NOMO-1 treated with dmso at 0.1 percent for 144 hours (cell line): Measurements from ENCODE around the gene NSF.
A peak's percentile ranks its signal among the peaks of the same experiment; 100 is the strongest.
"Not testable (repeated sequence)": the region's sequence is repeated elsewhere in the genome, so short reads cannot be mapped to it uniquely, and the experiment has no call there.

ENCODE experiments used
- DNase-seq: peaks from one replicate; lab custom pipeline; 2025; ENCODE audit not compliant: unreplicated experiment; lab: John Stamatoyannopoulos, UW

Gene NSF

DNA sequence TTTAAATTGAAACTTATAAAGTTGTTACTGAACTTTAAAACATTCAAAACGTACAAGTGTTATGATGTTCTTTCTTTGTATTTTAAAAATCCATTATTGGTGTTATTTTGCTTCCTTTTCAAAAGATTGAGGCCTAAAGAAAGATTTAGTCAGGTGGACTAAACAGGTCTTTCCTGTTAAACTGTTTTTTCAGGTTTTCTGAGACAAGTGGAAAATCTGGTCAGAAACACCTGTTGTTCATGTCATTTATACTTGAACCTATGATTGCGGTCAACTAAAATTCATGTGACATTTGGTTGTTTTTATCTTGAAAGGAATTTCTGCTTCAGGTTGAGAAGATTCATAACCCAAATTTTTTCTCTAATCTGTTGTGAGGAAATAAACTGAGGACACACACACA is 108.5 kb downstream of the NSF start:
- DNase-seq: not testable (repeated sequence)

DNA sequence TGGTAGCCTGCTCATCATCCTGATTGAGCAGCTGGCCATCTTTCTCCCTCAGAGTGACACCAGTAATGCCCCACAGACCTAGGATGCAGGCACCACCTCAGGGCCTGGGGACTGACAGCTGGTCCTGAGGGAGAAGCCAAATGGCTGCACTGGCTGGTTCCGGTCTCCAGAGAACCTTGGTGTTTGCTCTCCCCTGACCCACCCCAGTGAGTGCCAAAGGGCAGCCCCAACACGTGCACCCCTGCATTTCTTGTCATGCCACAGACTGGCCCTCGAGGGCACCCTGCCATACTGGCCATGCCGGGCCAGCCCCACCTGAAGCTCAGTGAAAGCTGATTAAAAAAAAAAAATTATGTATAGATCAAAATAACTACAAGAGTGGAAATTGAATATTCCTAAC is 127.5 kb downstream of the NSF start:
- no peak for DNase-seq

DNA sequence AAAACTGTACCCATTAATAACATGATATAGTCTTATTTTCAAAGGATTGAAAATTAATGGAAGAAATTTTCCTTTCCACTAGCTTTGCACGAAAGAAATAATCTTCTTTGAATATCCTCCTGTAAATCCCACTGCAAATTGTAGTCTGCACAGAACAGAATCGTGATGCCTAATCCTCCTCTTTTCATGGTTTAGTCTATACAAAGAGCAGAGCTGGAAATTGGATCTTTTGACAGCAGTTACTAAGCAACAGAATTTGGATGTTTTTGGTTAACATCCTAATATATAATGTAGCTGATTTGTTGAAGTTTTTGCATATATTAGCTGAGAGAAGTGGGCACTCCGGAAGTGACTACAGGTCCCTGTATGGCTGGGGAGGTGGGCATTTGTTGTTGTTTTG is 129.4 kb downstream of the NSF start:
- DNase-seq: no peak

DNA sequence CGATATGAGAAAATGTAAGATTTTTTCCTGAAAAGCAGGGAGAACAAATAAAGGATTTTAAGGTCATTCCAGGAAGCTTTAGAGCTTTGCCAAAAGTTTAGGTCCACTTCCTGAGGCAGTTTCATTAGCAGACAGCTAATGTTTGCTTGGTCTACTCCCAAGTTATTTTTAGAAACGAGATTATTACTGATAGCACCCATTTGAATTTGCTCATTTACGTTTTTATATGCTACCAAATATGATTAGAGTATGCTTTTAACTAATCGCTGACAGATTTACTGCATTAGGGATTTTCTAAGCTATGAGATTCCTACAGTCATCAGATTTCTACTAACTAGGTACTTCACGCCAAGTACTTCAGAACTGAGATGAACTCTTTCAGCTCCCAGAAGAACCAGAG is 129.9 kb downstream of the NSF start:
- DNase-seq: no peak

DNA sequence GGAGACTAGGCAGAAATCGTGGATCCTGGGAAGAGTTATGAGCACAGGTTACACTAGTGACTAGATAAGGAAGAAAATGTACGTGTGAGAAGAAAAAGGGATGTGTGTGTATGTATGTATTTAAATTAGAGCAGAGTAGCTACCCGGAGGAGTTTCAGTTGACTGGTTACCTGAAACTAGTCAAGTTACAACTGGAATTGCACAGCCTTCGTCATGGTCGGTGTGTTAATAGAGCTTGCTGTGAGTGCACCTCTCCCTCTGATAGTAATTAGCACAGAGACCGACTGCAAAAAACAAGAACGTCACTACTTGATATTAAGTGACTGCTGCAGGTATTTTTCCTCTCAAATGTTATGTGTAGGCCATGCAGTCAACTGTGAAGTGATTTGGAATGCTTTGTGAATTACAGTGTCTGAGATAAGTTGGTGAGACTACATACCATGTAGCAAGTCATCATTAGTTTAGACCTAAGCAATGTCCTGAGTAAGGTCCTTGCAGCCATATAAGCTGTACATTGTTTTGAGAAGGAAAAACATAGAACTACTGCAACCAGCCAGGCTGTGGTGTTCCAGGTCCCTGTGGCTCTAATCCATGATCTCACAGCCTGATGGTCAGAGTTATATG is 132.3 kb downstream of the NSF start:
- no peak for DNase-seq

DNA sequence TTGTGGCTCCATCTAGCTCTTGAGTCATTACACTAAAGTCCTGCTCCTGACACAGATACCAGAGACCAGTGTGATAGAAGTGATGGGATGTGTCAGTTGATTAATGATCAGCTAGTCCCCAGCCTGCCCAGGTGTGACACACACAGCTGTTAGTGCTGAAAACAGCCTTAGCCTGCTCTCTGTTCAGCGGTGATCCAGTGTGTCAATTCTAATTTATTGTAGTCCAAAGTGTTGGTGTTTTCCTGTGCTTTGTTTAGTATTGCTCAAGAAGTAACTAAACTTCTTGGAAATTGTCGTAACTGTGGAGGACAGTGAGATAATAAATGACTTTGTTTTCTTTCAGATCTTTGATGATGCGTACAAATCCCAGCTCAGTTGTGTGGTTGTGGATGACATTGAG is 135.7 kb downstream of the NSF start:
- no peak for DNase-seq

DNA sequence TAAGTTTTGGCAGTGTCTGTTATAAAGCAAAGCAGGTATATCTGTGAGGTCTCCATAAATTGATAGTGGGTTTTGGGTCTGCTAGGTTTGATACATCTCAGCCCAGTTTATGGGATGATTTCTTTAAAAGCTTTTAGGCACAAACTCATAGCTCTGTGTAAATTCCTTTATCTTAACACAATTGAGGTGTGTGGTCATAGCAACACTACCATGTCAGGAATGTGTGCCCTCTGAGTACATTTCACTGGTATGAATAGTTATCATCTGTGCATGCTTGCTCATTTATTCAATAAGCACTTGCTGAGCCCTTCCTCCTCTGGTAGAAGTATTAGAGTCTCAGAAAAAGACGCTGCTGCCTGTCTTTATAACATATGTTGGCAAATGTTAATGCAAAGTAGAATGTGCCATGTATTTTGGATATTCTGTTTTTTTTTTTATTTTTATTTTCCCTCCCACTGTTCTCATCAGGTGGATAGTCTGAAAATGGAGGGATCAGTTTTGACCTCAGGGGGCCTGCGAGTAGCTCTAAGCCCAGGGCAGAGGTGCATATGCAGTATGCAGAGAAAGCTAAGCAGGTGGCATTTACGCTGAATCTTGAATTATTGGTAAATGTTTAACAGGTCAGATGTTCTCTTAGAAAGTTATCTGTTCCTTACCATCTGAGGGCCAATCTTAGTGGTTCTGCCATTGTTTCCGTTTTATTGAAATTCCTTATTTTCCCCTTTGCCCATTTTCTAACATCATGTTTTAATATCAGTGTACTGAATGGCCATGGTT is 137.3 kb downstream of the NSF start:
- DNase-seq: no peak

DNA sequence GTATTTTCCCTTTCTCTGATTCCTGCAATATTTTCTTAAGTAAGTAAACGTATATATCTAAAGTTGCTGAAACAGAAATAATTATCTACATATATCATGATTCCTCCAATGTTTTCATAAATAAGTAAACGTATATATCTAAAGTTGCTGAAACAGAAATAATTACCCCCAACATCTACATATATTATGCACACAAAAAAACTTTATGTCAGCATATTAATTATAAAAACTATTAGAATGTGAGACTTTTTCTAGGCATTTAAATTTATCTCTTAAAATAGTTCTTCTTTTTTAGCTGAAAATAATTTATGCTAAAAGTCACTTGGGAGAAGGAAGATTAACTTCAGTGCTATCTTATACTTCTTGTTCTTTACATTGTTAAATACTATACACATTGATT is 139.6 kb downstream of the NSF start:
- no peak for DNase-seq

DNA sequence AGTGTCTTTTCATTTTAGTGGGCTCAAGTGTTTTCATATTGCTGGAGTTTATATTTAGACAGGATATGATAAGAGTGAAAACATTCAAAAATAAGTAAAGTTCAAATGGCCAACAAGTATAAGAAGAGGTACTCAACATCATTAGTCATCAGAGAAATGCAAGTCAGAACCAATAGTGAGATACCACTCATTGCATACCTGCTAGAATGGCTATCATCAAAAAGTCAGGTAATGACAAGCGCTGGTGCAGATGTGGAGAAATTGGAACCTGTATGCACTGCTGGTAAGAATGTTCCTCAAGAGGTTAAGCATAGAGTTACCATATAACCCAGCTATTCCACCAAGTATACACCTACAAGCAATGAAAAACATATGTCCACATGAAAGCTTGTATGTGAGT is 140.2 kb downstream of the NSF start:
- DNase-seq: no peak

DNA sequence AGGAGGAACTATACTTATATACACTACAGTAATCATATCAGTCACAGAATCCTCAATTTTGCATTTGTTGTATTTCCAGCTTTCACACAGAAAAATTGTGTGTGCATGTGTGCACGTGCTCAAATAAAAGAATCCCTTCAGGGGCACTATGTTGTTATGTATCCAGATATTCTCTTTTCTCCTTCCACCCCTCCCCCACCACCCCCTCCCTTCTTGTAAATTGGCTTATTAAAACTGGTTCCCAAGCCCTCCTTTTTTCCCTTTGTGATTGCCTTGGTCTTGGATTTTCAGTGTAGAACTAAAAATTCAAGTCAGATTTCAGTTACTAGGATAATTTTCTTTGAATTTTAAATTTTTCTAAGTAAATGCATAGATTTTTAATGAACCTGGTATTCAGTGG is 141.7 kb downstream of the NSF start:
- no peak for DNase-seq

DNA sequence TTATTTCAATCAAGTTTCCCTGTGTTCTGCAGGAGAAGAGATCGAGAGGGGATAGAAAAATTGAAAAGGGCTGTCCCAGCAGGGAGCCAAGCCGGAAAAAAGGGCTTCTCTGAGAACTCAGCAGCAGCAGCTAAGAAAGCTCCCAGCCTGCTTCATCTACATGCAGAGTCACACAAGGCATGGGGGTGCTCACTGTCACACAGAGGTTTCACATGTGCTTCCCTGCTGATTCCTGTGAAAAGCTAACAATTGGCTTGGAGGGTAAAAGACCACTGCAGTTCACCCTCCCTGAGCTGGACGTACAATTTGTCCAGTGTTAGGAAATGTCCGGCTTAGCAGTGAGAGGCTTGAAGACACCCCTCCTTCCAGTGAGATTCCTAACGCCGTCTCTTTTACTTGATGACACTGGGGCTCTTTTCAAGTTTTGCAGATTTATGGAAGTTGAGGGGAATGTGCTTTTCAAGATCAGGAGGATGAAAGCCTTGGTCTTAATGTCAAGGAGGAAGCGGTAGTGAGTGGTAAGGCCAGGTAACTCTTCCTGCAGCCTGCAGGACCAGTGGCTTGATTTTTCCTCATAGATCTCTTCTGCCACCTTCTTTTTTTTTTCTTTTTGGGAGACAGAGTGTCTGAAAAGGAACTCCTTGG is 142.4 kb downstream of the NSF start:
- no peak for DNase-seq

DNA sequence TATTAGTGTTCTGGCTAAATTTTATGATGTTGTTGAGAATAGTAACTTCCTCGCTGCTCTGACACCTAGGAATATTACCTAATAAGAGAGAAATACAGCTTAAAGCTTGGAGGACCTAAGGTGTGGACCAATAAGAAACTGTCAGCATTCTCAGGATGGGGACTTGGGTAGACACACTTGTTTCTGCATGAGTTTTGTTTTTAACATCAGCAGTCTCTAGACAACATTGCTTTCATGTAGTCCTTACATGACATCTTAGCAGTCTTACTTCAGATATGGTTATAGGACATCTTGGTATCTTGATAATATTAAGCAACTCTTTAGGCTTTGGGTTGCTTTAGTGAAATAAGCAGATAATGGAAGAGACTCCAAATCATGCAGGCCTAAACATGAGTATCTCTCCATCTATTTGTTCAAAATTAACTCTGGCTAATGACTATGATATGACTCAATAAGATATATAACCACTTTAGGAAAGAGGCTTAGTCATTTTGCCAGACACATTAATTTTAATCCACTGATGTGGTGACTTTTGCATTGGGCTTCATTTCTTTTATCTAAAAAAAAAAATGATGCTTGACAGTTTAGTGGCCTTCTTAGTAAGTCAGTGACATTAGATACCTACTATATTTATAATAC is 143.5 kb downstream of the NSF start:
- no peak for DNase-seq

DNA sequence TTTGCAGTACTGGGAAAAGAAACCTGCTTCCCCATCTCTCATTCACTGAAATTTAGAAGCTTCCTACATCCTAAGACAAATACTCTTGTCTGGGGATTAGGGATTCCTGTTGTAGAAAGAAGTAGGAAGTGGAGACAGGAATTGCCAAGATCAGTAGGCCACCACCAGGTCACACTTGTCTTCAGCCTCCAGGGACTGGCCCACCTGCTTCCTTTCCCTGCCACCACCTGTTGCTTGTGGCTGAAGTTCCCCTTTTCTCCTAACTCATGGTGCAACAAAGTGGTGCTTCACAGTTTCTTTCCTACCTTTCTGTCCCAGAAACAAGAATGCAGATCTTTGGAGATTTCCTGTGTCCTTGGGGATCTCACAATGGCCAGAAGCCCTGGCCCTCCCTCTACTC is 145.6 kb downstream of the NSF start:
- DNase-seq: no peak

DNA sequence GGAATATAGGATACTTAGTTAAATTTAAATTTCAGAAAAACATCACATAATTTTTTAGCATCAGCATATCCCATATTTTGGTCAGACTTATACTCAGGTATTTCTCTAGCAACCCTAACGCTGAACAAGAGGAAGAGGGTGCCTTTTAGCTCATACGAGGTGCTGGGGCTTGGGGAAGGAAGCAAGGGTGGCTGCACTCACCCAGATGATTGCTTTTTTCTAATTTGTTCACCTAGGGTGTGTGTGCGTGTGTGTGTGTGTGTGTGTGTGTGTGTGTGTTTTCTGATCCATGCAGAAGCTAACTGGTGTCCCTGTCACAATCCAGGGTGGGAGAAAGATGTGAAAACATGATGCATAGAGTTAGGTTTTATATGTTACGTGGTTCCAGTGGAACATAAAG is 146.9 kb downstream of the NSF start:
- DNase-seq: no peak

DNA sequence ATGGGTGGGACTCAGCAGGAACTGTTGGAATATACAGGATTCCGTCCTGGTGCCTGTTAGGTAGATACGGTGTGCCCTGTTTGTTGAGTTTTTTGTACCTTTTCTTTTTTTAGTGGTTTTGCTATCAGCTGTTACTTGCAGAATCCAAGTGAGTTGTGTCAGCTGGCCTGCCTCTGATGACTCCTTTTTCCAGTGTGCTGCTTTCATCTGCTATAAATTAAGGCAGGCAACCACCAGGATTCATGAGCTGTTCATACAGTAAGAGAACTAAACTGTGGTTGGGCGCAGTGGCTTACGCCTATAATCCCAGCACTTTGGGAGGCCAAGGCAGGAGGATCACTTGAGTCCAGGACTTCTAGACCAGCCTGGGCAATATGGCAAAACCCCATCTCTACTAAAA is 148.1 kb downstream of the NSF start:
- DNase-seq: no peak

DNA sequence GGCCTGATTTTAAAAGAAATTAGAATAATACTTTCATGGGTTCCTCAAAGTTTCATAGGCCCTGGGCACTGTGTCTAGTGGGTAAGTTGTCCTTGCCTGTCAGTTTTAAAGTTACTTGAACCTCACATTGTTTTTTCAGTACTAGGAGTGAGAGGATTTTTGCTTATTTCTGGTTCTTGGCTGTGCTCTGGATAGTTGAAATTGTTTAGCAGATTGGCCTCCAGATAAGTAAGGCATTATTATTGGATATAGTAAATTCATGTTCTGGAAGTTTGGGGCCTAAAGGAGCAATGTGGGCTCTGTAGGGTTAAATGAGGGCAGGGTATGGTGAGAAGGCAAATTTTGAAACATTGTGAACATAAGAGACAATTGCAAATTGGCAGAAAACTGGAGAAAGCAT is 149.5 kb downstream of the NSF start:
- no peak for DNase-seq

DNA sequence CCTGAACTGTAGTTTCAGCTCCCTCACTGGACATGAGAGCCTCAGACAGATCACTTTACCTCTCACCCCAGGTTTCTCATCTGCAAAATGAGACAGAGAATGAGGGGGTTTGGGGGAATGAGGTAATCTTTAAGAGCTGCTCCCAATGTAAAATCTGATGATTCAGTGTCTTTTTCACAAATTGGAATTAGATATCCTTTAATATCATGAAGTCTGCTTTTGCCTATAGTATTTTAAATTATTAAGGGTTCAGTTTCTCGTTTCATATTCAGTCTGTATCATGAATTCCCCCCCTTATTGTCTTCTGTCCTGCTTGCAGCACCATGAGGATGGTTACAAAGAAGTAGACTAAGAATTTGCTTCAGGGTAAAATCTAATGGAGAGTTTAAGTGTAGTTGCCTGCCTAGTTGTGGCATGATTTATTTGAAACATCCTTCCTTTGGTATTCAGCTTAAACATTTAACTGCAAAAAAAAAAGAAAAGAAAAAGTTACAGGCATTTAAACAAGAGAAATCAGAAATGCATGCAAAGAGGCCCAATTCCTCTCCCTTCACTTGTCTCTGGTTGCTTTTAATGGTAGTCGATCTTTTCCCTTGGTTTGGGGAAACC is 150.8 kb downstream of the NSF start:
- no peak for DNase-seq

DNA sequence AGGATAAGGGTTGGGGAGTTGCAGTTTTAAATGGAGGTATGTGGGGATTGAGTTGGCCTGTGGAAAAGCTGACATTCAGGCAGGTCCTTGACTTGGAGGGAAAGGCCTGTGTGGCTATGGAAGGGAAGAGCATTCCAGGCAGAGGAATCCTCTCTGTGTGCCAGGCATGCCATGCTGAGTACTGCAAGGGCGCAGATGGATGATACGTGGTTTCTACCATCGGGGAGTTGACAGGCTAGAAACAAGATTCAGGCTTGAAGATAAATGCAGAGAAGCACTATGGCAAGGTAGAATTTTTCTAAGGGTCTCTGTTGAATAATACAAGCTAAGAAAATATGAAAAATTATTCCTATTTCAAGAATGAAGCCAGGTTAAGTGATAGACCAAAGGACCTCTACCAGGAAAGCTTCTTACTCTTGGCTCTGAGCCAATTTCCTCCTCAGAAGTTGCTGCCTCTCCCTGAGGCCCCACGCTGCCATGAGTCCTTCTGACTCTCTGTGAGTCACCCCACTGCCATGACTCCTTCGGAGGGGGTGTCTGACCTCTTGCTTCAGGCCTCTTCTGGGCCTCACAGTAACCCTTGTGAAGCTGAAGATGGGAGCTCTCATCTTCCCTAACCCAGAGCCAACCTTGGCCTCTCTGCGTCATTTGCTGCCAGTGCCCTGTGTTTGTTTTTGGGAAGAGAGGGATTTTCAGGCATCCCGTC is 152.2 kb downstream of the NSF start:
- no peak for DNase-seq

DNA sequence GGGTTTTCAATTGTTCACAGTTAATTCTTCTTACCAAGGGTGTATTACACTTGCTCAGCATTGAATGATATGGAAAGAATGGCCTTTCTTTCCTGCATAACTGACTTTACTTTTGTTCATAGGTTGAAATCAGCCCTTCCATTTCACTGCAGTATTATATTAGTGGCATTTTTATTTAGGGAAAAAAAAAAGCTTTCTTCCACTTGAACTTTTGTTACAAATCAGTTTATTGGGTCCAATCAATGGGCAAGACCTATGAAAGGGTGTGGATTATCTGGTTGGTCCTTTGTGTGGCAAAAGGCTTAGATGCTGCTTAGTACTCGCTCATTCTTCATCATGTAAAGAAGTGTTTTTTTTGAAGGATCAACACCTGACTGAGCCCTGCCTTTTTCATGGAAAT is 154.0 kb downstream of the NSF start:
- DNase-seq: no peak

DNA sequence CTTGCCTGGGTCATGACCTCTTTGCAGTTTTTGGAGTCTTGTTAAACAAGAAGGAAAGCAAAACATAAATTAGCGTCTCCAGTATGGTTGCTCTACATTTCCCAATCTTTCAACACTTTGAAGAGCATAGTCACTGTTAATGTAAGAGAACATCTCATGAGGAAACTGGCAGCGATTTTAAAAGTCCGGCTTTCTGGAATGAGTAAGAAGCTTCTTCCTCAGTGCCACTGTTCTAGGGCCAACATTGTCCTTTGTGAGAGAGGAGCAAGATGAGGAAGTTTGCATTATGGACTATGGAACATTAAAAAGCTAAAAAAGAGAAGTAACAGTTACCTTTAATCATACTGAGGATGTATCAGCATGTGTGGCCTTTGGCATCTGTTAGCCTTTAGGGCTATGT is 154.9 kb downstream of the NSF start:
- peak; percentile 5 for DNase-seq

DNA sequence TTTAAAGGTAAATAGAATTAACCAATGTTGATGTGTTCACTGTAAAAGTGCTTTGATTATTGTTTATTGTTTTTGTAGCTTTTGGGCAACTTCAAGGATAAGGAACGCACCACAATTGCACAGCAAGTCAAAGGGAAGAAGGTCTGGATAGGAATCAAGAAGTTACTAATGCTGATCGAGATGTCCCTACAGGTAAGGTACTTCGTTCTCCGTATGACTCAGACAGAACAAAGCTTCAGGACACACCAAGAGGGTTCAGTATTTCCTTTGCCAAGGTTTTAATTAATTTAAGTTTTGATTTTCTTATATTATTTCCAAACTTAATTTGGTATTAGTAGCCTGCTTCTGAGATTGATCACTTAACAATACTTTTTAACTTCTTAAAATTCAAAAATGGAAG is 161.0 kb downstream of the NSF start:
- DNase-seq: no peak
